HUDEP-2 (cell line): ENCODE data around the gene KCTD18.

ENCODE experiments used
- DNase-seq, 76 experiments: peaks; one replicate each; lab custom pipeline; 2025; ENCODE audit not compliant: unreplicated experiment in 76 of 76; lab: John Stamatoyannopoulos, UW

KCTD18 gene

DNA sequence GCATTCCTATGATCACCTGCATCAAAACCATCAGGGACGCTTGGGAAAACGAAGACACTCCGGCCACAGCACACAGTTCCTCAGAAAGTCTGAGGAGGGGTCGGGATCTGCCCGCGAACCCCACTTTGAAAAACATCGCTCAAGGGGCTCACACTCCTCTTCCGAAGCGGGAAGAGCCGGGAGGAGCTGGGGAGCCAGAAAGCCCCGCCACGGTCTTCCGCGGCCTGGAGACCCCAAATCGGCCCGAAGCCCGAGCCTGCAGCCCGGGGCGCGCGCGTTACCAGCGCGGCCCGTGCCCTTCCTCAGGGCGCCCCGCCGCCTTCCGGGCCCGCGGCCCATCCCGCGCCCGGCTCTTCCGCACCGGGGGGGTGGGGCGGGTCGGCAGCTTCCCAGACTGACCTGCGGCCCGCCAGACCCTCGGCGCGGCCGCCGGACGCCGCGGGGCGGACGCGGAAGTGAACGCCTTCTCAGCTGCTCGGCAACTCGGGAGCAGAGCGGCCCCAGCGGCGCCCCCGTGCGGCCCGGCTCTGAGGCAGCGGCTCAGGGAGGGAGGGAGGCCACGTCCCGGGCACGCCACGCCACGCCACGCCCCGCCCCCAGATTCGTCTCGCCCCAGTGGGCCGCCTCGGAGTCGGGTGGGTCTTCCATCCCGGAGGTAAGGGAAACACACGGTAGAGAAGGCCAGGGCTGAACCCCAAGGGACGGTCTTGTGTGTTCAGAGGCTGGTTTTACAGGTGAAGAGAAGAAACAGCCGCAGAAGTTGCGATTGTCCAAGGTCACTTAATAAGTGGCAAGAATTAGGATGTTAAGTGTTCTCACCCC lies at the start of gene KCTD18:
Gene KCTD18, minus strand, starts transcription at position 457 of the 822 bp plus-strand sequence. CDS start 3,052 bp downstream, outside the sequence.
- peak in 75 of 76 experiments; percentile 22 to 91 (median 78) for DNase-seq

DNA sequence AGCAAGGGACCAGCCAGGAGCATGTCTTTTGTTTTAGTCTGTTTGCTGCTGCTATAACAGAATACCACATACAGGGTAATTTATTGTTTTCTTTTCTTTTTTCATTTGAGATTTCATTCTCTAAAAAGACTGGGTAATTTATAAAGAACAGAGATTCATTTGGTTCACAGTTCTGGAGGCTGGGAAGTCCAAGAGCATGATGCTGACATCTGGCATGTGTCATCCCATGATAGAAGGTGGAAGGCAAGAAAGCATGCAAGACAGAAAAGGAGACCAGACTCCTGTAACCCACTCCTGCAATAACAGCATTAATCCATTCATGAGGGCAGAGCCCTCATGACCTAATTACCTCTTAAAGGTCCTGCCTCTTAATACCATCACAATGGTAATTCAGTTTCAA lies 30.9 kb upstream of the KCTD18 start:
- DNase-seq: no peak

DNA sequence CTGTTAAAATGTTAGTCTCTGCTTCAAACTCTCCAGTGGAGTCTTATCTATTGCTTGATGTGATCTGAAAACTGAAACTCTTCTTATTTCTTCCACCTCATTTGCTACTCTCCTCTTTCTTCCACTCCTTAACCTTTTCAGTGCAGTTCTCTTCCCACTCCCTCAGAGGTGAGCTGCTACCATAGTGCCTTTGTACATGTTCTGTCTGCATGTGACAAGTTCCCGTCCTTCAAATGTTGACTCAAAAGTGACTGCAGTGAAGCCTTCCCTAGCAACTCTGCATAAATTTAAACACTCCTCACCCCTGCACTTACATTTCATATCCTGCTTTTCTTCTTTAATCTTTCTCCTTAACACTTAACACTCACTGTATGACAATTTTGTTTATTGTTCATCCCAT lies 28.3 kb upstream of the KCTD18 start:
- DNase-seq: no peak

DNA sequence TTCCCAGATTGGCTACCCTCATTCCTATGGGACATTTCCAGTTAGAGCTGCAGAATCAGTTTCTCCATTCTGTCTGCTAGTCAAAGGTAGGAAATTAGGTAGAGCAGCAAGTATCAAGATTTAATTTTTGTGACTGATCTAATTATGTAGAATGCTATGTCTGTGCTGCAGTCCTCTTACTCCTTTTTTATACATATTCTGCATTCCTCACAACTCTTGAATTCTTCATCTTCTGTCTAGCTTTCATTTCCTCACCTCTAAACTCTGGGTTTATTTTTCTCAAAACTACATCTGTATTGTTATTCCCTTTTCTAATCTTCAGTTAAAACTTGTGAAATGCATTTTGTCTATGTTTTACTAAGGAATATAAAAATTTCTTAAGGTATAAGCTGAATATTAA lies 24.7 kb upstream of the KCTD18 start:
- no peak for DNase-seq

DNA sequence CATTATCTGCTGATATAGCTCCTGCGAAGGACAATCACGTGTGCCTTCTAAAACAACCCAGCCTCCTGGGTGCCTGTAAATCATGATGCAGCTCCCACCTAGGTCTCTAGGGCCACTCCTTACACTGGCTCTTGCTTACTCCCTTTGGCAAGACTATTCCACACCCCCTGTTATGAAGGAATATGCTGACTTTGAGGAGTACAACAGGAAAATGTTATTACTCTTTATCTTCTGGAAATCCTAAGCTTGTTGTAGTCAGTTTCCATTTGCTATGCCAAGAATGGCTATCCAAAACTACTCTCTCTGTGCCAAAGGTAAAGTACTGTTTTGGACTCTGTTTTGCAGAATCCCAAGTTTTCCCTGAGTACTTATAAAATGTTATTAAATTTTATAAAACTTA lies 23.9 kb upstream of the KCTD18 start:
- peak in 2 of 76 experiments; percentile 2 to 3 for DNase-seq

DNA sequence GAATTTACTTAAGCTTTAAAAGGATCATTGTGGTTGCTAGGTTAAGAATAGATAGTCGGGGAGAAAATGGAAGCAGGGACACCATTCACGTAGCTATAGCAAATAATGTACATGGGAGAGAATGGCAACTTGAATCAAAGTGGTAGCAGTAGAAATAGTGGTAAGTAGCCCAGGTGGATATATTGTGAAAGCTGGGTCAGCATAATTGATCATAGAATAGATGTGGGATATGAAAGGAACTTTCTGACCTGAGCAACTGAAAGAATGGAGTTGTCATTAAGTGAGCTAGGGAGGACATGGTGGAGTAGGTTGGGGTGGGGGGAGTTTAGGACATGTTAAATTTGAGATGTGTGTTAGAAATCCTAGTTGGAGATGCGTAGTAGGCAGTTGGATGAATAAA lies 18.4 kb upstream of the KCTD18 start:
- no peak for DNase-seq

DNA sequence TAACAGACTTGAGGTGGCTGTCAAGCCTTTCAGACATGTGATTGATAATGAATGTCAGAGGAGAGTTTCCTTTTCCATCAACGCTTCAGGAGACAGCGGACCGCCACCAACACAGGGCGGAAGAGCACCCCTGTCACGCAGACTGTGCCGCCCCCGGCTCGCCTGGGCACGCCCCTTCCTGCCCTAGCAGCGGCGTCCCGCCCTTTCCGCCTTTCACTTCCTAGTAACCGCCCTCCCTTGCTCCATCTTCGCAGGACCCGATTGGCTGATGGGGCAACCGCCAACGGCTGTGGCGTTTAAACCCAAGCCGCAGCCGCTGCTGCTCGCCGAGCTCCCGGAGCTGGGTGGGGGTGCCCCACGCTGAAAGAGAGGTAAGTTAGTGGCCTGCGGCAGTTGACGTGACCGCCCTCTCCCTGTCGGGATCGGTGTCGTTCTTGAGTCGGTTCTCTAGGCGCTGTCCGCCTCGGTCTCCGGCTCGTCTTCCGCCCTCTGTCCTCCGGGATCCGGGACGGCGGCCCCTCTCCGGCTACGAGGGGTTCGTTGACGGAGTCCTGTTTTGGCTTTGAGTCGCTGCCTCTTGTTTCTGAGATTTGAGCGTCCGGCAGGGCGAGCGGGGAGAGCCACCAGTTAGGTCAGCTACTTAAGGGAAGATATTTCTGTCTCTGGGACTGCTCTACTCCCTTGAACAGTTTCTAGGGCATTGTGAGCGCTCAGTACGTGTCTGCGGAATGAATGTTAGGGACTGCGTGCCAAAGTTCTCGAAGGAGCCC lies 16.2 kb upstream of the KCTD18 start, which contains the start of gene SGO2:
Gene SGO2, plus strand, starts transcription at position 326 of the 770 bp plus-strand sequence. CDS start 6,769 bp downstream, outside the sequence.
- peak; percentile 15 to 96 (median 92) for DNase-seq

DNA sequence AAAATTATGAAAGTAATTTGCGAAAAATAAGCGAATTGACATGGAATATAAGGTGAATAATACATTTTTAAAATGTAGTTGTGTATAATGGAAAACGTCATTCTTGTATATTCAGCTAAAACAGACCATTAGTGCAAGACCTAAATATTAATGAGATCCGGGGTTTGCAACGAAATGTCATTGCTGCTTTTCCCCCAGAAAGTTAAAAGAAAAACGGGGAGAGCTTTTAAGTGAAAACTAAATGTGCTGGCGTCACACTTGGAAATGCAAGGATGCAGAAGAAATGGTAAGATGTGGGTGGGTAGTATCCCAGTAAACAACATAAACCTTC lies 15.6 kb upstream of the KCTD18 start:
- DNase-seq: no peak

DNA sequence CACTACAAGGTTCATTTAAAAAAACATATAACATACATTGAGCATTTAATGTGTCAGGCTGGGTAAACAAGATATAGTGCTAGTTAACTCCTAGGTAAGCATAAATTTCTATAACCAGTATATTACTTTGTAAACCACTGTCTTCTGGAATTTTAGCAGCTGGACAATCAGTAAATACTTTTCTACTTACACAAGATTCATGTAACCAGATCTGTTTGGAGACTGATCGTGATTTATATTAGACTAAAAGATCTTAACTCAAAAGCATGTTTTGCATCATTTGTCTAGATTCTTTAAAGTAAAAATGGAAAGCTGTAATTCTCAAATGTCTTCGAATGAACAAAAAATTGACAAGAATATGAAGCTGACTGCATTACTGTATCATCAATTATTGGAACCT lies 15.2 kb upstream of the KCTD18 start:
- no peak for DNase-seq

DNA sequence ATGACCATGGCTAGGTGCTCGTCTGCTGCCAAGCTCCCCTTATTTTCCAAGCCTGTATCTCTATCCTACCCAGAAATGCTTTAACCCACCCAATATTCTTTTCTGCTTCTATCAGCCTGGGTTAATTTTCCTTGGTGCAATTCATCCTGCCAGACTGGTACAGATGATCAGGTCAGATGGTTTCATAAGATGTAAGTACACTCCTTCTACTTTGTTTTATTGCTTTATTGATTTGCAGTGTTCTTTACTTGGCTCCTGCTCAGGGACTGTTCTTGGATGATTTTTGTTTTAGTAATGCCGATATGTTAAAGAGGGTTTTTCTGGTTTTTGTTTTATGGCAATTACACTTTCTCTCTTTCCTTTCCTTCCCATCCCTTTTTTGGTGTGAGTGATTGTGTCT lies 13.7 kb upstream of the KCTD18 start:
- DNase-seq: no peak

DNA sequence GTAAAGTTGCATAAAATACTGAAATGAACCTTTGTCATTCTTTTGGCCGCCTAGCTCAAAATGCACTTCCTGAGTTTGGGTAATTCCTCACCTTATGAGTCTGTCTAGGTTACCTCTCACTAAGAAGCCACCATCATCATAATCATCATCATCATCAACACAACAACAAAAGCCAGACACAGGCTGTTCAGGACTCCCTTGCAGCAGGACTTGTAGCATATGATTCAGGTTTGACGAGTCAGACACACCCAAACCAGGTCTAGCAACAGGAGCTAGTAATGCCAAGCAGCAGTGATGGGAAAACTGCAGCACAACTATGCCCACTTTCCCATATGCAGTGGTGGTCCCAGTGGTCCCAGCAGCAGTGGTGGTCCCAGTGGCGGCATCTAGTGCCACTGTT lies 13.3 kb upstream of the KCTD18 start:
- no peak for DNase-seq

DNA sequence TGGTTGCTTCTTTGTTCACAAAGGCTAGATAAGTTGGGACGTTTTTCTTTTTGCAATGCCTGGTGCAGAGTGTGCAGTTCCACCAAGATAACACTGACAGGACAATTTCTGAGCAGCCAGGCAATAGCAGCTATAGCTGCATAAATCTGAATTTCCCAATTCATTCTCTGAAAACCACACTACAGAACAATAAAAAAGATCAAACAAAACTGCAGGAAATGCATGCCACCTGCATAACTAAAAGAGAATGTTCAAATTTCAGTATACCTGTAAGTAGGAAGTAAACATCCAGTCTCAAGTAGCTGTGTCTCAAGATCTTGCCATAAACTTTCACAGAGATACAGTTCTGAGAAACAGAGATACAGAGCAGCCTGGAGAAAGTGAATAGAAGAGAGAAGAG lies 5.3 kb upstream of the KCTD18 start:
- no peak for DNase-seq

DNA sequence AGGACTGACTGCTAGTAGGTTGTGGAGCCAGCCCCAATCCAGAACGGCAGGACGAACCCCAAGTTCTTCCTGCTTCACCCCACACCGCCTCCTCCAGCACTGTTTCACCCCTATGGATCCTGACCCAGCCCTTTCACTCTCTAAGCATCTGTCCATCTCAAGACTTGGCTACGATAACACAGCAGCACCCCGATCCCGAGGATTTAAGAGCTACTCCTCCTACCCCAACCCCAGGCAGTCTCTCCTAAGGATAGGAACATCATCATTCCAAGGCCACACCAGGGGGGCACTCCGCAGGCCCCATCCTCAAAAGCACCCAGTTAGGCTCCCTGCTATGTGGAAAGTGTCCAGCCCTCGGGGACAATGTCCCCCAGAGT lies 645 bp downstream of the KCTD18 start:
- DNase-seq: peak in 3 of 76 experiments; percentile 5 to 12 (median 8)

DNA sequence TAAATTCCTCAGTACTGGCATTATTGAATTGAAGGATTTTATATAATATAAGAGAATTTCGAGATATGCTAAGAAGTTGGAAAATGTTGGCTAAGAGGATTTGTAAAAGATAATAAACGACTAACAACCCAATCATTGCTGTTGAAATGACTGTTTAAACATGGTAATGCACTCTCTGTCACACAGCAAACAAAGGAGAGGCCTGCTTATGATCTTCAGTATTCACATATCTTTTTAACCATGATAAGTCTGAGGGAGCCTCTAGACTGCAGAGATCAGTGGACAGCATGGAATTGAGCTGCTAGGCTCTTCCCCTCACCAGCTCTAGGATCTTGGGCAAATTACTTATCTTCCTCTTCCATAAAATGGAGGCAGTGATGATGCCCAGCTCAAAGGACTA lies 2.7 kb downstream of the KCTD18 start:
- DNase-seq: no peak

DNA sequence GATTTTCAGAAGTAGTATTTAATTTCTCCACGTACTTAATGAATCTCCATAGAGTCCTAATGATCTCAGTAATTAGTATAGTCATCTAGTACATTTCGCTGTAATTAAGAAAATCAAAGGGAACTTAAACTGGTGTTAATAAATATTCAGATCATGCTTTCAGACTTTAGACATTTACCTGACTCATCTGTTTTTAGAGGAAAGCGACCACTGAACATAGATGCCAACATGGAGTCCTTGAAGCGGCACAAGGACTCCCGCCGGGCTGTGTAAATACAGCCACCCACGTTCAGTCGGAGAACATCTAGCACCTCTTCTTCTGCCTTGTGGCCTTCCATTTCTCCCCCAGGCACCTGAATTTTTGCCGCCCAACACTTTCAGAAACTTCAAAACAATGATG lies 3.2 kb downstream of the KCTD18 start:
- no peak for DNase-seq

DNA sequence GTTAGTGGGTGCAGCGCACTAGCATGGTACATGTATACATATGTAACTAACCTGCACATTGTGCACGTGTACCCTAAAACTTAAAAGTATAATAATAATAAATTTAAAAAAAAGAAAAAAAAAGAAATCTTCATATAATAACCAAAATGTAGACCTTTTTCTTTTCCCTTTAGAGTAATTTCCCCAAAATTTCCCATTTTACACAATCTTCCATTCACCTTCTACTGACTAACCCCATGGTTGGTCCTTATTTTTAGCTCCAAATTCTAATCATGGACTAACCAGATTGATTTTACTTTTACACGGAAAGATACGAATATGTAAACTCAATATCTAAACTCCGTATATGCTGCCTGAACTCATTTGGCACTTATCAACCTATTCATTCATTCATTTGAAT lies 7.7 kb downstream of the KCTD18 start:
- no peak for DNase-seq

DNA sequence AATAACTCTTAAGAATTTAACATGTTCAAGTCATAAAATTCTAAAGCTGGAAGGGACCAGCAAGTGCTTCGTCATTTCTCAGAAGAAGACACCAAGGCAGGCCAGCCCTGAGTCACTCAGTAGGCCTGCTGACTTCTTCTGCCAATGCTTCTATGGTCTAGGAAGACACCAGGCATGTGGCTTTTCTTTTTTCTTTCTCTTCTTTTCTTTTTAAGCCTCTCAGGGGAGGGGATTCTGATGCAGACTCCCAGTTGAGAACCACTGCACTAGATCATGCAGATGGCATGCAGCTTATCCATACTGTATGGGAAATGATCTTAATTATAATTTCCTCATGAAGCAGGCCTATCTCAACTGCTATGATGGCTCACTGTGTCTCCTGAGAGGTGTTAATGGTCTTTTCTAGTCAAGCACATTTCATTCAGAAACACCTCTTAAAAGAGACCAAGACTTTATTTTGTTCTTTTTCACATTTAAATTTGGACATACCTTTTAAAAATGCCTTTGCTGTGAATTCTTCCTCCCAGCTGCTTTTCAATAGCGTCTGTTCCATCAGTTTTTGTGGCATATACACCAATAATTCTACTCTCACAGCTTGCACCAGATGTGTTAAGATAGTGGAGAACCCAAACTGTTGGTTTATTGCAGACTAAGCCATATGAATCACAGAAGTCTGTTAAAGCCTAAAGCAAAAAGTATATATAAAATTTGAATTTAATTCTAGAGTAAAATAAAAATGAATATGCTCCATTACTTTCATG lies 11.3 kb downstream of the KCTD18 start:
- no peak for DNase-seq

DNA sequence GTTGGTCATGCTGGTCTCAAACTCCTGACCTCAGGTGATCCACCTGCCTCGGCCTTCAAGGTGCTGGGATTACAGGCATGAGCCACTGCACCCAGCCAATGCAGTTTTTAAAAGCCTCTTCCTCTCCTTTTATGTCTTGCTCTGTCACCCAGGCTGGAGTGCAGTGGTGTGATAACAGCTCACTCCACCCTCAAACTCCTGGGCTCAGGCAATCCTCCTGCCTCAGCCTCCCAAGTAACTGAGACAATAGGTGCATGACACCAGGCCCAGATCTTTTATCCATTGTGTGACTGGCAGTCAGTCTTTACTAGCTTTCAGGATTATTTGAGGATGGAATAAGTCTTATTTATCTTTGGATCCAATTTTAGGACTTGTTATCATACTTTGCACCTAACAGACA lies 13.2 kb downstream of the KCTD18 start:
- peak in 3 of 76 experiments; percentile 3 to 11 (median 9) for DNase-seq

DNA sequence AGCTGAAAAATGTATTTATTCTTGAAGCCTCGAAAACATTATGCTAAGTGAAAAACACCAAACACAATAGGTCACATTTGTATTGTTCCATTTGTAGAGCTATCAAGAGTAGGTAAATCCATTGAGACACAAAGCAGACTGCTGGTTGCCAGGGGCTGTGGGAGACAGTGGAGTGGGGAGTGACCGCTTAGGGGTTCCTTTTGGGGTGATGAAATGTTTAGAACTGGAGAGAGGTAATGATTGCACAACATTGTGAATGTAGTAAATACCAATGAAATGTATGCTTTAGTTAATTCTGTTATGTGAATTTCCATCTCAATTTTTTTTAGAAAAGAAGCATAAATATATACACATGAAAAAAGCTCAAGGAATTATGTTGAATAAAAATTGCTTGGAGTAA lies 15.8 kb downstream of the KCTD18 start:
- no peak for DNase-seq

DNA sequence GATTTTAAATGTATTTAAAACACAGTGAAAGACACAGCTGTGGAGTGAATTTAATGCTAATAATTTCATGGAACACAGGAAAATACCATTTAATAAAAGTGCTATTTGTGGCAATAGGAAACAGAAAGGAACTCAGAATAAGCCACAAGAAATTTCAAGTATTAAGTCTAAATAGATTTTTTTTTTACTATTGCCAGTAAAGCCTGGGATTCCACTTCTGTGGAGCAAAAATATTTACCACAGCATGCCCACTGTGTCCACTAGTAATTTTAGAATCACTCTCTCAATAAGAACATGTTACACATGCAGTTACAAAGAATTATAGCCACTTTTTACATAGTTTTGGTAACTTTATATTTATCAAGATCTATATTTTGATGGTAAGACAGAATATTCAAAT lies 17.2 kb downstream of the KCTD18 start:
- no peak for DNase-seq

DNA sequence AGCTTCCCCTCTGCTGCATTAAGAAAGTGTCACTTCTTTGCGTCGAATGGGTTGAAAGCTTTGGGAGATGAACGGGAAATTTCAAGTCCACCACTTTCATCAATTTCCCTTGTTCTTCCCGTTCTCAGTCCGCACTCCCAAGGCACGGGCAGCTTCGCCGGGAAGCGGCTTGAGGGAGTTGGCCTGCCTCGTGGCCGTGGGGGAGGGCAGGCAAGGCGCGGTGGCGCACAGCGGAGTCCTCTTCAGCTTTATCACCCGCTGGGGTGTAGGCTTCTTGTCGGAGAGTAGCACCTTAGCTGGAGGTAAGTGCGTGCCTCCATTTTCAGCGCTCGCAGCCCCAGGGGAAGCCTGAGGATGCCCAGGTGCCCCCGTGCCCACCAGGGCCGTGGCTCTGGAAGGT lies 19.9 kb downstream of the KCTD18 start:
- no peak for DNase-seq
